HL-60 (cell line): ENCODE results near the gene PLEKHG4B.

Source experiments
- DNase-seq, 2 experiments: peaks; one replicate each; pipeline ENCODE4 v3.0.0-alpha.2; 2010 to 2020; ENCODE audit warnings: low read depth in 1 of 2, low spot score in 1 of 2
- H3K27ac ChIP-seq: fragments of 250-450 bp; sonication (Bioruptor Pico); replicated peaks from 2 replicates; pipeline ENCODE4 v1.5.1; 2020; ENCODE audit warnings: mild to moderate bottlenecking, moderate library complexity
- H3K27me3 ChIP-seq: fragments of 250-450 bp; sonication (Bioruptor Pico); 2 replicates; pipeline ENCODE4 v1.5.1; 2021; ENCODE audit warnings: mild to moderate bottlenecking, moderate library complexity; ENCODE audit not compliant: insufficient read depth, poor library complexity, severe bottlenecking
- H3K4me3 ChIP-seq: replicated peaks from 2 replicates; pipeline ENCODE4 v1.5.1; 2011; ENCODE audit warnings: mild to moderate bottlenecking, control low read depth, low read length; ENCODE audit not compliant: insufficient read depth
- GABPA ChIP-seq: IDR thresholded peaks from 2 replicates; pipeline ENCODE4 v1.6.1; 2012; ENCODE audit warnings: low read depth
- POLR2AphosphoS5 ChIP-seq: IDR thresholded peaks from 2 replicates; pipeline ENCODE4 v1.6.1; 2012; ENCODE audit warnings: low read depth
- REST ChIP-seq: IDR thresholded peaks from 2 replicates; pipeline ENCODE4 v1.6.1; 2012; ENCODE audit warnings: low read depth; ENCODE audit not compliant: insufficient replicate concordance
- SPI1 ChIP-seq: IDR thresholded peaks from 2 replicates; pipeline ENCODE4 v1.6.1; 2012; ENCODE audit warnings: low read depth, mild to moderate bottlenecking, borderline replicate concordance
- TF ChIP-seq, protein P1 (sequence below): IDR thresholded peaks from one replicate; pipeline ENCODE4 v1.5.1; 2011; ENCODE audit warnings: low read length, control low read depth, inconsistent platforms; ENCODE audit not compliant: insufficient read depth

The PLEKHG4B gene

GRCh38 chr5:176296-176823, 84.4 kb downstream of the PLEKHG4B start:
- peaks cover 4% of the 10 kb centered on the region for H3K27me3 ChIP-seq
- H3K4me3 ChIP-seq = no peak overlapping the region

DNA sequence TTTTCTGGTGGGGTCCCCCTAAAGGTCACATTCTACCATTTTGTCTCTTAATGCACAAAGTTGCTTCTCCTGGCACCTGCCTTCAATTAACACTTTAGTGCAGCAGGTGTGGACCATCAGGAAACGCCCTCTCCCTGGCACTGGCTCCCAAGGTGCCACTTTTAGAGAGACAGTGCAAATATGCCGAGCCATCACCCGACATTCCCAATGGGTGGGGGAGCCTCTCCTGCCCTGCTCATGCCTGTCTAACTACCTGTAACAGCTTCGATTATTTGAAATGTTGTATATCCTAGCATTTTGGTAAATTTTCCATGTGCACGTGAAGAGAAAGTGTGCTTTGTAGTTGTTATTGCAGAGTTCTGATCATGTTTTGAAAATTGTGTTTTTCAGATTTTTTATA, 86.1 kb downstream of the PLEKHG4B start:
- Histone ChIP-seq H3K4me3 (no peak overlapping the region), H3K27me3 (peaks cover 4% of the 10 kb centered on the region), H3K27ac (no peak overlapping the region)
- no peak for DNase-seq
- TF ChIP-seq SPI1 (no peak), REST (no peak), GABPA (no peak), POLR2AphosphoS5 (no peak)
- TF ChIP-seq, protein P1, sequence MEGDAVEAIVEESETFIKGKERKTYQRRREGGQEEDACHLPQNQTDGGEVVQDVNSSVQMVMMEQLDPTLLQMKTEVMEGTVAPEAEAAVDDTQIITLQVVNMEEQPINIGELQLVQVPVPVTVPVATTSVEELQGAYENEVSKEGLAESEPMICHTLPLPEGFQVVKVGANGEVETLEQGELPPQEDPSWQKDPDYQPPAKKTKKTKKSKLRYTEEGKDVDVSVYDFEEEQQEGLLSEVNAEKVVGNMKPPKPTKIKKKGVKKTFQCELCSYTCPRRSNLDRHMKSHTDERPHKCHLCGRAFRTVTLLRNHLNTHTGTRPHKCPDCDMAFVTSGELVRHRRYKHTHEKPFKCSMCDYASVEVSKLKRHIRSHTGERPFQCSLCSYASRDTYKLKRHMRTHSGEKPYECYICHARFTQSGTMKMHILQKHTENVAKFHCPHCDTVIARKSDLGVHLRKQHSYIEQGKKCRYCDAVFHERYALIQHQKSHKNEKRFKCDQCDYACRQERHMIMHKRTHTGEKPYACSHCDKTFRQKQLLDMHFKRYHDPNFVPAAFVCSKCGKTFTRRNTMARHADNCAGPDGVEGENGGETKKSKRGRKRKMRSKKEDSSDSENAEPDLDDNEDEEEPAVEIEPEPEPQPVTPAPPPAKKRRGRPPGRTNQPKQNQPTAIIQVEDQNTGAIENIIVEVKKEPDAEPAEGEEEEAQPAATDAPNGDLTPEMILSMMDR = no peak

More at GRCh38 chr5:176296-176823, 84.4 kb downstream of the PLEKHG4B start:
- H3K27ac ChIP-seq = no peak overlapping the region
- no peak for DNase-seq
- TF ChIP-seq, protein P1 = no peak
- TF ChIP-seq REST = no peak
- TF ChIP-seq GABPA = no peak
- TF ChIP-seq SPI1 = no peak
- no peak for TF ChIP-seq POLR2AphosphoS5

DNA sequence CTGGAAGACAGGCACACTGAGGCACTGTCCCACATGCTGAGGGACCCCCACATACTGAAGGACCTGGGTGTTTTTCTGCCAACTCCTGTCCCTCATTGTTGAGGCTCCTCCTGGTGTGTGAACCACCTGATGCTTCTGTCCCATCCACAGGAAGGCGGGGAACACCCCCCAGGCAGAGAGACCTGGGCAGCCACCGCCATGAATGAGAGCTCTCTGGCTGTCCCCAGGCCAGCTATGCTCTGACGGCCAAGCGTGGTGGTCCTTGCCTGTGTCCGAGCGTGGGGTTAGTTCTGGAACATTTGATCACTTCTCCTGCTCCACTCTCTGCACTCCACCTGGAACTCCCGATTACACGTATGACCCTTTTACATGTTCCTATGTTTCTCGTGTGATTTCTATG, 87.4 kb downstream of the PLEKHG4B start:
- TF ChIP-seq GABPA = no peak
- TF ChIP-seq POLR2AphosphoS5 = no peak
- TF ChIP-seq REST = no peak
- no peak for TF ChIP-seq SPI1
- TF ChIP-seq, protein P1 = no peak

More for the DNA sequence above, 87.4 kb downstream of the PLEKHG4B start:
- Histone ChIP-seq H3K4me3 (no peak overlapping the region), H3K27me3 (peaks cover 4% of the 10 kb centered on the region), H3K27ac (no peak overlapping the region)
- DNase-seq = no peak
